Gastroesophageal sphincter (tissue), 3 donors: ENCODE data around the gene GIMAP8.

Experiments
- CTCF ChIP-seq, 4 experiments: fragments of 200-600 bp in 2 of 4; fragments of 450-650 bp in 2 of 4; sonication (generic) in 1 of 4; IDR thresholded peaks; one replicate each; pipeline ENCODE4 v1.5.1; 2017 to 2019; ENCODE audit warnings: antibody characterized with exemption in 4 of 4, mild to moderate bottlenecking in 2 of 4, moderate library complexity in 2 of 4
- EP300 ChIP-seq: sonication (generic); formaldehyde crosslinking; IDR thresholded peaks from one replicate; pipeline ENCODE4 v1.6.1; 2017; ENCODE audit warnings: antibody characterized with exemption, mild to moderate bottlenecking

GRCh38 chr7:150458756-150459155 lies 8.3 kb downstream of the GIMAP8 start:
- TF ChIP-seq CTCF (IDR thresholded peaks at IDR 0.05), result no peak
- no peak for TF ChIP-seq EP300
